ENCODE data around the gene ACSS1. TPM values are rescaled to one million over a fixed set of nuclear protein-coding genes. Genes with fewer than 3 reads are reported as not detected.

The ACSS1 gene
- total RNA-seq, 1 donor from 2014 or later: 7.3 TPM

GRCh38 chr20:25011261-25011660 lies 46.7 kb downstream of the ACSS1 start:
- Histone ChIP-seq H3K36me3 (ENCODE audit: control insufficient read depth, insufficient read depth, low read length) (no peaks in the 10 kb centered on the region), H3K27me3 (ENCODE audit: control insufficient read depth, insufficient read depth, low read length) (no peaks in the 10 kb centered on the region), H3K4me3 (ENCODE audit: low read depth, low read length) (no peak overlapping the region)
- TF ChIP-seq CTCF (IDR thresholded peaks at IDR 0.05; ENCODE audit: insufficient read depth, low read length, poor library complexity, severe bottlenecking): no peak
- DNase-seq (ENCODE audit: low read depth): no peak

- DNase-seq (ENCODE audit: low read depth): no peak
- H3K27me3 ChIP-seq (ENCODE audit: control insufficient read depth, insufficient read depth, low read length): no peaks in the 10 kb centered on the region
- H3K4me3 ChIP-seq (ENCODE audit: low read depth, low read length): no peak overlapping the region
- no peak for TF ChIP-seq CTCF (IDR thresholded peaks at IDR 0.05; ENCODE audit: insufficient read depth, low read length, poor library complexity, severe bottlenecking)
- no peaks in the 10 kb centered on the region for H3K36me3 ChIP-seq (ENCODE audit: control insufficient read depth, insufficient read depth, low read length)
These were observed 48.5 kb downstream of the ACSS1 start for GRCh38 chr20:25009218-25010145.

- Histone ChIP-seq H3K36me3 (ENCODE audit: control insufficient read depth, insufficient read depth, low read length) (no peaks in the 10 kb centered on the region), H3K4me3 (ENCODE audit: low read depth, low read length) (no peak overlapping the region), H3K27me3 (ENCODE audit: control insufficient read depth, insufficient read depth, low read length) (no peaks in the 10 kb centered on the region)
- no peak for TF ChIP-seq CTCF (IDR thresholded peaks at IDR 0.05; ENCODE audit: insufficient read depth, low read length, poor library complexity, severe bottlenecking)
- no peak for DNase-seq (ENCODE audit: low read depth)
These were observed 49.3 kb downstream of the ACSS1 start for GRCh38 chr20:25008388-25009217.

- no peak for TF ChIP-seq CTCF (IDR thresholded peaks at IDR 0.05; ENCODE audit: insufficient read depth, low read length, poor library complexity, severe bottlenecking)
- Histone ChIP-seq H3K4me3 (ENCODE audit: low read depth, low read length) (no peak overlapping the region), H3K36me3 (ENCODE audit: control insufficient read depth, insufficient read depth, low read length) (no peaks in the 10 kb centered on the region), H3K27me3 (ENCODE audit: control insufficient read depth, insufficient read depth, low read length) (no peaks in the 10 kb centered on the region)
- no peak for DNase-seq (ENCODE audit: low read depth)
These were observed 50.2 kb downstream of the ACSS1 start for GRCh38 chr20:25007491-25008305.

GRCh38 chr20:25006431-25007167 lies 51.3 kb downstream of the ACSS1 start:
- Histone ChIP-seq H3K27me3 (ENCODE audit: control insufficient read depth, insufficient read depth, low read length) (no peaks in the 10 kb centered on the region), H3K36me3 (ENCODE audit: control insufficient read depth, insufficient read depth, low read length) (no peaks in the 10 kb centered on the region), H3K4me3 (ENCODE audit: low read depth, low read length) (no peak overlapping the region)
- no peak for DNase-seq (ENCODE audit: low read depth)
- TF ChIP-seq CTCF (IDR thresholded peaks at IDR 0.05; ENCODE audit: insufficient read depth, low read length, poor library complexity, severe bottlenecking): no peak

Measured in kidney epithelial cell (primary cell).